Measurements from ENCODE around the gene NMRK1. TPM values are rescaled to one million over a fixed set of nuclear protein-coding genes. Genes with fewer than 3 reads are reported as not detected.

NMRK1 gene
- total RNA-seq, 1 experiment from 2014 or later = 9.7 TPM

DNA sequence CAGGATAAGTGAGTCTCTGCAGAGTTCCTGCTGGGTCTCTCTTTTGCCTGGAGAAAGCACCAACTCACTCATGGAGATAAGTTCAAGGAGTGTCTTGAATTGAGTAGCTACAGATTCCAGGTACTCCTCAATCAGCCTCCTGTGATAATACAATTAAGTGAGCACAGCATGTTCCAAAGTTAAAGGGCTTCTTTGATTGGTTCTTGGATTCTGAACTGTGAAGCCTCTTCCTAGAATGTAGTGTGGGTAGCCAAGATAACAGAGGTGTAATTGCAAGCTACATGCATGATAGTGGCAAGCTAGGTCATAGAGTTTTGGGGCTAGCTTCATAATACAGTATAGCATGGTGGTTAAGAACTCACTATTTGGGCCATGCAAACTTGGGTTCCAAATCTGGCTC, 36.7 kb downstream of the NMRK1 start:
- DNase-seq = no peak
- Histone ChIP-seq H3K9me2 (replicated peaks; ENCODE audit: low read length) (no peaks in the 10 kb centered on the region), H3K4me1 (ENCODE audit: insufficient read depth, low read length) (no peaks in the 10 kb centered on the region), H3K27me3 (ENCODE audit: low read length) (no peaks in the 10 kb centered on the region), H3K36me3 (ENCODE audit: low read depth, low read length) (no peaks in the 10 kb centered on the region), H4K20me1 (ENCODE audit: low read length) (no peaks in the 10 kb centered on the region), H3F3A (ENCODE audit: low read length, unreplicated experiment) (no peaks in the 10 kb centered on the region), H3K4me2 (ENCODE audit: low read length) (no peak overlapping the region), H3K27ac (ENCODE audit: low read length) (no peak overlapping the region), H3K79me2 (ENCODE audit: low read length) (no peaks in the 10 kb centered on the region), H2AFZ (ENCODE audit: low read length) (no peak overlapping the region), H3K4me3 (ENCODE audit: low read length) (no peak overlapping the region), H3K9ac (ENCODE audit: low read length) (no peak overlapping the region), H3K9me3 (ENCODE audit: low read length) (no peaks in the 10 kb centered on the region)
- no peak for ATAC-seq
- TF ChIP-seq, protein P1, sequence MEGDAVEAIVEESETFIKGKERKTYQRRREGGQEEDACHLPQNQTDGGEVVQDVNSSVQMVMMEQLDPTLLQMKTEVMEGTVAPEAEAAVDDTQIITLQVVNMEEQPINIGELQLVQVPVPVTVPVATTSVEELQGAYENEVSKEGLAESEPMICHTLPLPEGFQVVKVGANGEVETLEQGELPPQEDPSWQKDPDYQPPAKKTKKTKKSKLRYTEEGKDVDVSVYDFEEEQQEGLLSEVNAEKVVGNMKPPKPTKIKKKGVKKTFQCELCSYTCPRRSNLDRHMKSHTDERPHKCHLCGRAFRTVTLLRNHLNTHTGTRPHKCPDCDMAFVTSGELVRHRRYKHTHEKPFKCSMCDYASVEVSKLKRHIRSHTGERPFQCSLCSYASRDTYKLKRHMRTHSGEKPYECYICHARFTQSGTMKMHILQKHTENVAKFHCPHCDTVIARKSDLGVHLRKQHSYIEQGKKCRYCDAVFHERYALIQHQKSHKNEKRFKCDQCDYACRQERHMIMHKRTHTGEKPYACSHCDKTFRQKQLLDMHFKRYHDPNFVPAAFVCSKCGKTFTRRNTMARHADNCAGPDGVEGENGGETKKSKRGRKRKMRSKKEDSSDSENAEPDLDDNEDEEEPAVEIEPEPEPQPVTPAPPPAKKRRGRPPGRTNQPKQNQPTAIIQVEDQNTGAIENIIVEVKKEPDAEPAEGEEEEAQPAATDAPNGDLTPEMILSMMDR (conservative IDR thresholded peaks at IDR 0.05; ENCODE audit: low read depth, low read length) = no peak
- no peak for TF ChIP-seq EZH2 (IDR thresholded peaks at IDR 0.05; ENCODE audit: low read length, unreplicated experiment)
- TF ChIP-seq EZH2phosphoT487 (IDR thresholded peaks at IDR 0.05; ENCODE audit: borderline replicate concordance, low read length) = no peak
- intact Hi-C loops (cut with micrococcal nuclease) = no loop called here
- ChIA-PET CTCF (no interaction called here), POLR2A (ENCODE audit: unreplicated experiment) (no interaction called here)
- BruUV-seq (replicated peaks) = no TSS peak

DNA sequence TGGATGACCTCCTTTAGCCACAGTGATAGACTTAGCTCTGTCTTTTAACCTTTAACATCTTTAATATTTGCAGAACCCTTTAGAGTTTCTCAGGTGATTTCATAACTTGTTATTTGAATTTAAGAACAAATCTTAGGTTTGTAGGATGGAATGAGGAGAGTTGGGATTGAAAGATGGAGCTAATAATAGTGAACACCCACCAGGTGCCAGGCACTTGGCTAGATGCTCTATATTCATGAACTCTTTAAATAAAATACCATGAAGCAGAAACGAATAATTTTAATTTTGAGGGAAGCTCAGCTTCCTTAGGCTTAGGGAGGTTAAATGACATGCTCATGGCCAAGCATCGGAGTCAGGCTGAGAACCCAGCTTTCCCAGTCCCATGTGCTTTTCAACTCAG, 40.4 kb downstream of the NMRK1 start:
- ChIA-PET CTCF (no interaction called here), POLR2A (ENCODE audit: unreplicated experiment) (no interaction called here)
- no peak overlapping the region for H3K4me3 ChIP-seq (ENCODE audit: low read length)
- no peak for DNase-seq
- H3K4me1 ChIP-seq (ENCODE audit: insufficient read depth, low read length) = no peaks in the 10 kb centered on the region
- H3K9ac ChIP-seq (ENCODE audit: low read length) = no peak overlapping the region
- TF ChIP-seq, protein P1 (conservative IDR thresholded peaks at IDR 0.05; ENCODE audit: low read depth, low read length) = no peak
- TF ChIP-seq EZH2phosphoT487 (IDR thresholded peaks at IDR 0.05; ENCODE audit: borderline replicate concordance, low read length) = no peak
- TF ChIP-seq EZH2 (IDR thresholded peaks at IDR 0.05; ENCODE audit: low read length, unreplicated experiment) = no peak
- no peaks in the 10 kb centered on the region for H3K36me3 ChIP-seq (ENCODE audit: low read depth, low read length)
- H3K9me2 ChIP-seq (replicated peaks; ENCODE audit: low read length) = no peaks in the 10 kb centered on the region
- no peaks in the 10 kb centered on the region for H3K79me2 ChIP-seq (ENCODE audit: low read length)
- no peaks in the 10 kb centered on the region for H3K9me3 ChIP-seq (ENCODE audit: low read length)
- no peak for ATAC-seq
- no peaks in the 10 kb centered on the region for H3K27me3 ChIP-seq (ENCODE audit: low read length)
- H2AFZ ChIP-seq (ENCODE audit: low read length) = no peak overlapping the region
- no TSS peak for BruUV-seq (replicated peaks)
- no peak overlapping the region for H3K27ac ChIP-seq (ENCODE audit: low read length)
- intact Hi-C loops (cut with micrococcal nuclease) = no loop called here
- no peak overlapping the region for H3K4me2 ChIP-seq (ENCODE audit: low read length)
- no peaks in the 10 kb centered on the region for H3F3A ChIP-seq (ENCODE audit: low read length, unreplicated experiment)
- no peaks in the 10 kb centered on the region for H4K20me1 ChIP-seq (ENCODE audit: low read length)

DNA sequence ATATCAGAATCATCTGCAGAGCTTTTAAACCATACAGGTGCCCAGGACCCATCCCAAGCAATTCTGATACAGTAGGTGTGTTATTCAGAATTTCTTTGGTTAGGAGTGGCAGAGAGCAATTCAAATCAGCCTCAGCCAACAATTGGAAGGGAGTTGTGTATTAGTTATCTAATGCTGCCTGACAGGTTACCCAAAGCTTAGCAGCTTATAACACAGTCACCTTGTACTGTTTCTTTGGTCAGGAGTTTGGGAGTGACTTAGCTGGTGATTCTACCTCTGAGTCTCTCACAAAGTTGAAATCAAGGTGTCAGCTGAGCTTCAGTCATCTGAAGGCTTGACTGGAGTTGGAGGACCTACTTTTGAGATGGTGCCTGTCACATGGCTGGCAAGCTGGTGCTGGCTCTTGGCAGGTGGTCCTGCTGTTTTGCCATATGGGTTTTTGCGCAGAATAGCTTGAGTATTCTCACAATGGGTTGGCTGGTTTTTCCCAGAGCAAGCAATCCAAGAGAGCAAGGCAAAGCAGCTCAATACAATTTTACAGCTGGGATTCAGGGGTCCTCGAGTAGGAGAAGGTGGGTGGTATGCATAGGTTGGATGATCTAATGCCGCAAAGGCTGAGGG, 41.1 kb downstream of the NMRK1 start:
- Histone ChIP-seq H3K4me3 (ENCODE audit: low read length) (no peak overlapping the region), H3K4me2 (ENCODE audit: low read length) (no peak overlapping the region), H3K36me3 (ENCODE audit: low read depth, low read length) (no peaks in the 10 kb centered on the region), H3K9me3 (ENCODE audit: low read length) (no peaks in the 10 kb centered on the region), H3K9ac (ENCODE audit: low read length) (no peak overlapping the region), H3K79me2 (ENCODE audit: low read length) (no peaks in the 10 kb centered on the region), H3K4me1 (ENCODE audit: insufficient read depth, low read length) (no peaks in the 10 kb centered on the region), H3K9me2 (replicated peaks; ENCODE audit: low read length) (no peaks in the 10 kb centered on the region), H3K27me3 (ENCODE audit: low read length) (no peaks in the 10 kb centered on the region), H3K27ac (ENCODE audit: low read length) (no peak overlapping the region), H4K20me1 (ENCODE audit: low read length) (no peaks in the 10 kb centered on the region), H3F3A (ENCODE audit: low read length, unreplicated experiment) (no peaks in the 10 kb centered on the region), H2AFZ (ENCODE audit: low read length) (no peak overlapping the region)
- TF ChIP-seq EZH2phosphoT487 (IDR thresholded peaks at IDR 0.05; ENCODE audit: borderline replicate concordance, low read length) (no peak), EZH2 (IDR thresholded peaks at IDR 0.05; ENCODE audit: low read length, unreplicated experiment) (no peak)
- TF ChIP-seq, protein P1 (conservative IDR thresholded peaks at IDR 0.05; ENCODE audit: low read depth, low read length) = no peak
- no peak for ATAC-seq
- CTCF ChIA-PET = no interaction called here
- intact Hi-C loops (cut with micrococcal nuclease) = no loop called here
- no TSS peak for BruUV-seq (replicated peaks)
- no peak for DNase-seq
- POLR2A ChIA-PET (ENCODE audit: unreplicated experiment) = no interaction called here
